ENCODE data around the gene WWOX.

Gene WWOX

DNA sequence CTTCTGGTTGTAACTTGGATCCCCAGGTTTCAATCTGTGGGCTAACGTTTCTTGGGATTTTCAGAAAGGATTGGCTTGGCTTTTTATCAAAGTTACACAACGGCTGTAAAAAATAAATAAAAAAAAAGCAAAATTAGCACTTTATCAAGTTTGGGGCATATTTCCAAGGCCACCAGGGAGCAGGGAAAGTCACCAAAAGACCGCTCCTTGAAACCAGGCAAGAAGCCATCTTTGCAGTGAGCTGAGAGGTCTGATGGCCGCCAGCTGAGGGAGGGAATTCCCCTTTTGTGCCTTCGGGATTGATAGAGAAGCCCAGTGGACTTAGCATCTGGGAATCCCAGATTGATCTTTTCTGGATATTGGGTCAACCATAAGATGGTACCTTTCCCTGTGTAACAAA lies 192.2 kb downstream of the WWOX start:
- no peak overlapping the region for H3K9ac ChIP-seq (ENCODE audit: low read depth, low read length)
- DNase-seq (no peak), ATAC-seq (ENCODE audit: insufficient read depth, low read depth) (no peak)
- H3K4me1 ChIP-seq (ENCODE audit: insufficient read depth, low read length): no peaks in the 10 kb centered on the region
- no peaks in the 10 kb centered on the region for H3K79me2 ChIP-seq (ENCODE audit: insufficient read depth, low read length)
- no peak overlapping the region for H3K4me2 ChIP-seq (ENCODE audit: insufficient read depth, low read length)
- H3K27ac ChIP-seq (ENCODE audit: low read length): no peak overlapping the region
- H3K9me3 ChIP-seq (ENCODE audit: insufficient read depth, low read length, severe bottlenecking): no peaks in the 10 kb centered on the region
- no peak overlapping the region for H2AFZ ChIP-seq (ENCODE audit: low read depth, low read length)
- TF ChIP-seq CTCF (IDR thresholded peaks at IDR 0.05; ENCODE audit: borderline replicate concordance, extremely low read depth, low read length, poor library complexity, severe bottlenecking) (no peak), EZH2 (IDR thresholded peaks at IDR 0.05; ENCODE audit: borderline replicate concordance, low read depth, low read length, severe bottlenecking) (no peak)
- H3K36me3 ChIP-seq (ENCODE audit: insufficient read depth, low read length): no peaks in the 10 kb centered on the region
- no peak overlapping the region for H3K4me3 ChIP-seq (ENCODE audit: low read depth in 1 of 2, low read length in 2 of 2)
- no peaks in the 10 kb centered on the region for H3K27me3 ChIP-seq (ENCODE audit: insufficient read depth, low read length, poor library complexity)
- no peaks in the 10 kb centered on the region for H4K20me1 ChIP-seq (ENCODE audit: insufficient read depth, low read length)

DNA sequence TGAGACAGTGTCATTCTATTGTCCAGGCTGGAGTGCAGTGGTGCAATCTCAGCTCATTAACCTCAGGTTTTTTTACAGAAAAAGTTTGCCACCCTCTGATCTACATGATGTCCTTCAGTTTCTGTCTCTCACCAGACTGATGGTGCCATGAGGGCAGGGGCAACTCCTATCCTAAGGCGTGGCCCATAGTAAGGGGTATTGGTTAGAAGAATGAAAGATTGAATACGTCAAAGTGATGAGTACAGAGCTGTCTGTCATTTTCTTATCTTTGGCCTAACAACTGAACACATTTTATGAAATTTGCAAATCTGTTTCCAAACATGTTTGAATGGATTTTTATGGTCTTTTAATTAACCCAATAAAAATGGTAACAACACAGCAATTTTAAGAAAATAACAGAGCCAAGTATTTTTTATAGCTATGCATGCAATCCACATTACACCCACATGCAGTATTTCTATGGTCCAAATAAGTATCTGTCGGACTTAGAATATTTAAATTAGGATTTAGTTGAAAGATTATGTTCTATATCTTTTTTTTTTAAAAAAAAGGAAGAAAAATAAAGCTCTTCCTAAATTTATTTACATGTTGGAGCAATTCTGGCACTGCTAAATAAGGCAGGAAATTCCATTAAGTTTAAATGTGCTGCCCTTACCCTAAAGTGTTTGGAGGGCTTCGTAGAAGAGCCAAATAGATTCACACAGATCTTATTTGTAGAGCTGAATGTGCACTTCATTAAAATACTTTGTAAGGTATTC lies 192.8 kb downstream of the WWOX start:
- Histone ChIP-seq H3K27ac (ENCODE audit: low read length) (no peak overlapping the region), H3K9ac (ENCODE audit: low read depth, low read length) (no peak overlapping the region), H3K36me3 (ENCODE audit: insufficient read depth, low read length) (no peaks in the 10 kb centered on the region), H3K27me3 (ENCODE audit: insufficient read depth, low read length, poor library complexity) (no peaks in the 10 kb centered on the region), H3K4me2 (ENCODE audit: insufficient read depth, low read length) (no peak overlapping the region), H2AFZ (ENCODE audit: low read depth, low read length) (no peak overlapping the region), H3K4me1 (ENCODE audit: insufficient read depth, low read length) (no peaks in the 10 kb centered on the region), H3K79me2 (ENCODE audit: insufficient read depth, low read length) (no peaks in the 10 kb centered on the region), H3K4me3 (ENCODE audit: low read depth in 1 of 2, low read length in 2 of 2) (no peak overlapping the region), H4K20me1 (ENCODE audit: insufficient read depth, low read length) (no peaks in the 10 kb centered on the region), H3K9me3 (ENCODE audit: insufficient read depth, low read length, severe bottlenecking) (no peaks in the 10 kb centered on the region)
- DNase-seq (no peak), ATAC-seq (ENCODE audit: insufficient read depth, low read depth) (no peak)
- TF ChIP-seq CTCF (IDR thresholded peaks at IDR 0.05; ENCODE audit: borderline replicate concordance, extremely low read depth, low read length, poor library complexity, severe bottlenecking) (no peak), EZH2 (IDR thresholded peaks at IDR 0.05; ENCODE audit: borderline replicate concordance, low read depth, low read length, severe bottlenecking) (no peak)

GRCh38 chr16:78292844-78293380 lies 193.5 kb downstream of the WWOX start:
- no peak overlapping the region for H2AFZ ChIP-seq (ENCODE audit: low read depth, low read length)
- H3K36me3 ChIP-seq (ENCODE audit: insufficient read depth, low read length): no peaks in the 10 kb centered on the region
- no peak overlapping the region for H3K9ac ChIP-seq (ENCODE audit: low read depth, low read length)
- H3K79me2 ChIP-seq (ENCODE audit: insufficient read depth, low read length): no peaks in the 10 kb centered on the region
- no peak overlapping the region for H3K4me3 ChIP-seq (ENCODE audit: low read depth in 1 of 2, low read length in 2 of 2)
- ATAC-seq (ENCODE audit: insufficient read depth, low read depth) (no peak), DNase-seq (no peak)
- H4K20me1 ChIP-seq (ENCODE audit: insufficient read depth, low read length): no peaks in the 10 kb centered on the region
- no peaks in the 10 kb centered on the region for H3K9me3 ChIP-seq (ENCODE audit: insufficient read depth, low read length, severe bottlenecking)
- no peaks in the 10 kb centered on the region for H3K27me3 ChIP-seq (ENCODE audit: insufficient read depth, low read length, poor library complexity)
- no peak overlapping the region for H3K27ac ChIP-seq (ENCODE audit: low read length)
- no peaks in the 10 kb centered on the region for H3K4me1 ChIP-seq (ENCODE audit: insufficient read depth, low read length)
- H3K4me2 ChIP-seq (ENCODE audit: insufficient read depth, low read length): no peak overlapping the region
- TF ChIP-seq CTCF (IDR thresholded peaks at IDR 0.05; ENCODE audit: borderline replicate concordance, extremely low read depth, low read length, poor library complexity, severe bottlenecking): no peak
- TF ChIP-seq EZH2 (IDR thresholded peaks at IDR 0.05; ENCODE audit: borderline replicate concordance, low read depth, low read length, severe bottlenecking): no peak
